Urothelium cell line (cell line): ENCODE measurements around the gene CSAG1.
"Not testable (repeated sequence)": the region's sequence is repeated elsewhere in the genome, so short reads cannot be mapped to it uniquely, and the experiment has no call there.

Experiments used
- DNase-seq: peaks from one replicate; pipeline ENCODE4 v3.0.0; 2011; ENCODE audit warnings: low spot score, mixed read lengths
- FAIRE-seq: peaks from 2 replicates; lab custom pipeline; 2011; peaks lifted over from hg19 to GRCh38; lab: Jason Lieb, UNC

The CSAG1 gene

GRCh38 chrX:152706500-152706899 is 27.0 kb downstream of the CSAG1 start:
- not testable (repeated sequence) for DNase-seq, FAIRE-seq

- not testable (repeated sequence) for FAIRE-seq, DNase-seq
Observed at GRCh38 chrX:152700390-152700789, 33.1 kb downstream of the CSAG1 start.

DNA sequence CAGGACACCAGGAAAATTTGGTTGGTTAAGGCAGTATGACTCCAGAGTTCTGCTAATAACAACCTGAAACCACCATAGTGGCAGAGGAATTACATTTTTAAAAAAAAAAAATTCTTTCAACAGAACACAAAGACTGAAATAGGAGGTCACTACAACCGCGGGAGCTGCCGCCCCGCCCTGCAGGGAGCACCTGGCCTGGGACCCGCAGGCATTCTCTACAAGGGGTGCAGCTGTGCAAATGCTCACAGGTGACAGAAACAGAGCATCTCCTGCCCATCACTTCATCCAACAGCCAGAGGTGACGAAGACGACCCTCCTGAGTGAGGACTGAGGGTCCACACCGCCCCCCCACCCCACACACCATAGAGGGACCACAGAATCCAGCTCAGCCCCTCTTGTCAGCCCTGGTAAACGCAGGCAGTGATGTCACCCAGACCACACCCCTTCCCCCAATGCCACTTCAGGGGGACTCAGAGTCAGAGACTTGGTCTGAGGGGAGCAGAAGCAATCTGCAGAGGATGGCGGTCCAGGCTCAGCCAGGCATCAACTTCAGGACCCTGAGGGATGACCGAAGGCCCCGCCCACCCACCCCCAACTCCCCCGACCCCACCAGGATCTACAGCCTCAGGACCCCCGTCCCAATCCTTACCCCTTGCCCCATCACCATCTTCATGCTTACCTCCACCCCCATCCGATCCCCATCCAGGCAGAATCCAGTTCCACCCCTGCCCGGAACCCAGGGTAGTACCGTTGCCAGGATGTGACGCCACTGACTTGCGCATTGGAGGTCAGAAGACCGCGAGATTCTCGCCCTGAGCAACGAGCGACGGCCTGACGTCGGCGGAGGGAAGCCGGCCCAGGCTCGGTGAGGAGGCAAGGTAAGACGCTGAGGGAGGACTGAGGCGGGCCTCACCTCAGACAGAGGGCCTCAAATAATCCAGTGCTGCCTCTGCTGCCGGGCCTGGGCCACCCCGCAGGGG is 35.3 kb downstream of the CSAG1 start, which contains the start of gene MAGEA3:
Gene MAGEA3 (plus strand): TSS at position 843 of the 980 bp plus-strand sequence. CDS start 2,039 bp downstream, outside the sequence.
- not testable (repeated sequence) for DNase-seq, FAIRE-seq

DNA sequence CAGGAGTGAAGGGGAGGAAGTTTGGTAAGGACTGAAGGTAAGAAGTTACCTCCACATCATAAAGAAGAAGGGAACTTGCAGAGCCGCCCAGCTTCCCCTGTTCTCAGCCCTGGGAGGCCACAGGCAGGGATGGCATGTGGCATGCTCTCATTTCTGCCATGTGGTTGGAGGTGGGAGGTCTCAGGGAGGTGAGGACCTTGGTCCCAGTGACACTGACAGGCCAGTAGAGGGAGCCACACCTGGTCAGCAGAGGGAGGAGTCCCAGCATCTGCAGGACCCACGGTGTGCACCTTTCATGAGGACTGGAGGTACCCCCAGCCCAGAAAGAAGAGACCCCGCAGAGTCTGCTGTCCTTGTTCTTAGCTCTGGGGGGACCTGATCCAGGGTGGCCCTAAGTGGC is 52.5 kb downstream of the CSAG1 start:
- not testable (repeated sequence) for FAIRE-seq, DNase-seq
